Measurements from ENCODE around the gene TMEM120B.

TMEM120B gene

GRCh38 chr12:121804417-121805111, 92.0 kb downstream of the TMEM120B start:
- peak; percentile 70 for DNase-seq (ENCODE audit: low spot score)

DNA sequence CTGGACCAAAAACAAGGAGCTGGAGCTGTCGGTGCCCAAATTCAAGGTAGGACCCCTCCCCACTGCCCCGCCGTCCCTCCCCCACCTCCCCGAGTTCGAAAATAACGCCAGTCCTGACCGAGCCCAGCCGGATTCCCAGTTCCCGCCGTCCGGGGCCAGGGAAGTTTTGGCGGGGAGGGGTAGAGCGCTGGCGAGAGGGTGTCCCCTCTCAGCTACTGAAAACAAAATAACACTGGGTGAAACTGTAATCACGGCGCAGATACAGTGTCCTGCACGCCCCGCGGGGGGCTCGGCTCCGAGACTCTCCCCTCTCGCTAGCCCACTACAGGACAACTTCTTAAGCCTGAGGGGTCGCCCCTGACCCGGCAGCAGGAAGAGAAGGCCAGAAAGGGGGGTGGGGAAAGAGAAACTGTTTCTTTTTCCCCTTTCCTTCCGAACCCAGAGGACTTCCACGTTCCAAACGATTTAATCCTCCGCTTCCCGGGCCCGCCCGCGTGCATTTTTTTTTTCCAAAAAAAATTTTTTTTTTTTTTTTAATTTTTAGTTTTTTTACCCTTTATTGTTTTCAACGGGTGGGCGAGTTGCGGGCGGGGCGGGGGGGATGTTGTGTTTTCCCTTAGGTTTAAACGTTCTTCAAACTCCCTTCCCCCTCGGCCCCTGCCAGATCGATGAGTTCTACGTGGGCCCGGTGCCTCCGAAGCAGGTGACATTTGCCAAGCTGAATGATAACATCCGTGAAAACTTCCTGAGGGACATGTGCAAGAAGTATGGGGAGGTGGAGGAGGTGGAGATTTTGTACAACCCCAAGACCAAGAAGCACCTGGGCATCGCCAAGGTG, 92.8 kb downstream of the TMEM120B start:
- DNase-seq (ENCODE audit: low spot score) = peak; percentile 8

- no peak for DNase-seq (ENCODE audit: low spot score)
Observed at GRCh38 chr12:121806009-121806545, 93.5 kb downstream of the TMEM120B start.

- DNase-seq (ENCODE audit: low spot score) = peak; percentile 45
Observed at GRCh38 chr12:121806546-121807423, 94.2 kb downstream of the TMEM120B start.

DNA sequence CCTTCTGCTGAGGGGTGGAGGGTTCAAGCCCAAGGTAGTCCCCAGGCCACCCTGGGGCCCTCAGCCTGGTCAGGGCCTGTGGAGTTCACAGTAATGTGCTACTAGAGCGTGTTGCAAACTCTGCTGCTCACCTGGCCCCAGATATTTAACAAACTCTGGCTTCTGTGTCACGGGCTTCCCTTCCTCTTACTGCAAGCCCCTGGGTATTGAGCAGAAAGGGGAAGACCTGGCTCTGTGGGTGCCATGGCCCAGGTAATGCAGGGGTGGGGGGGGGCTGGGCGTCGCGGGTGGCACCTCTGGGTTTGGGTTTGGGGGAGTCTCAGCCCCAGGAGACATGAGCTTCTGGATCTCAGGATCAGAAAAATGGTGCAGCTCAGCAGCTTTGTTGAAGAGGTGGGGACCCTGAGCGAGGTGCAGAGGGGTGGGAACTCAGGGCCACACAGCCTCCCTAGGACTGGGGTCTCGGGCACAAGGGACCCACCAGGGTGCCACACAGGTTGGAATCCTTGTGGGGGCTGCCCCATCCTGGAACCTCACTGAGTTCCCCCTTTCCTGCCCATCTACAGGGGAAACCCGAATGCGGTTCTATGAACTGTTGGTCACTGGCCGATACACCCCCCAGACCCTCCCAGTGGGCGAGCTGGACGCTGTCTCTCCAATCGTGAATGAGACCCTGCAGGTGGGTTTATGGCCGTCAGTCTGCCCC, 95.2 kb downstream of the TMEM120B start:
- DNase-seq (ENCODE audit: low spot score) = no peak

DNA sequence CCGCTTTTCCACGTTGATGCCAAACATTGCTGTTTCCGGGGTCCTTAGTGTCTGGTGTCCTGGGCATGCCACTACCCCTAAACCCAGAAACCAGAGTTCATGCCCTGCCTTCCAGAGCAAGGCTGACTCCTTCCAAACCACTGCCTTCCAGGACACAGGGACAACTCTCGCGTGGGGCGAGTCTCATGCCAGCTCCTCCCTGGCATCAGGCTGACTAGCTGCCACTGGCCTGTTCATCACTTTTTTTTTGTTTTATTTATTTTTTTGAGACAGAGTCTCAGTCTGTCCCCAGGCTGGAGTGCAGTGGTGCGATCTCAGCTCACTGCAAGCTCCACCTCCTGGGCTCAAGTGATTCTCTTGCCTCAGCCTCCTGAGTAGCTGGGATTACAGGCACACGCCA, 96.1 kb downstream of the TMEM120B start:
- no peak for DNase-seq (ENCODE audit: low spot score)

- DNase-seq (ENCODE audit: low spot score) = no peak
Observed at GRCh38 chr12:121809712-121810116, 97.2 kb downstream of the TMEM120B start.

- DNase-seq (ENCODE audit: low spot score) = no peak
Observed at GRCh38 chr12:121810234-121810817, 97.8 kb downstream of the TMEM120B start.

GRCh38 chr12:121810833-121811433, 98.4 kb downstream of the TMEM120B start:
- no peak for DNase-seq (ENCODE audit: low spot score)

GRCh38 chr12:121811434-121812319, 99.1 kb downstream of the TMEM120B start:
- DNase-seq (ENCODE audit: low spot score) = peak; percentile 71

DNA sequence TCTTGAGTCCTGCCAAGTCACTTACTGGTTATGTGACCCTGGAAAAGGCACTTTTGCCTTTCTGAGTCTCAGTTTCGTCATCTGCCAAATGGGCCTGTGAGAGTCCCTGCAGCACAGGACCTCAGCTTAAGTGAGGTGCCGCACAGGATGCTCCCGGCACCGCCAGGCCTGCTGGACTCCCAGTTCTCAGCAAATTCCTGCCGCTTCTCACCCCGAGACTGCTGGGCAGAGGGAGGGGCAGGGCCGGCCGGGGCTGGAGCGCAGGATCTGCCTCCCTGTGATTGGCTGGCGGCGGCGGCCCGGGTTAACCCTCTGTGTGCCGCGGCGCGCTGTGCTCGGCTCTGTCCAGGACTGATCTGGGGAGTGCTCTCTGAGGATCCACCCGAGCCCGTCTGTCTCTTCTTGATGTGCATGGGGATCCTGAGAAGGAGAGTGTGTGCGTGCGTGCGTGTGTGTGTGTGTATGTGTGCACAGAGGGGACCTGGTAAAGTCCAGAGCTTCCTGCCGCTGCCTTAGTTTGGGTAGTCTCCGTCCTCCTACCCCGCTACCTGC, 99.8 kb downstream of the TMEM120B start:
- peak; percentile 76 for DNase-seq (ENCODE audit: low spot score)

GRCh38 chr12:121812921-121813896, 100.7 kb downstream of the TMEM120B start:
- no peak for DNase-seq (ENCODE audit: low spot score)

DNA sequence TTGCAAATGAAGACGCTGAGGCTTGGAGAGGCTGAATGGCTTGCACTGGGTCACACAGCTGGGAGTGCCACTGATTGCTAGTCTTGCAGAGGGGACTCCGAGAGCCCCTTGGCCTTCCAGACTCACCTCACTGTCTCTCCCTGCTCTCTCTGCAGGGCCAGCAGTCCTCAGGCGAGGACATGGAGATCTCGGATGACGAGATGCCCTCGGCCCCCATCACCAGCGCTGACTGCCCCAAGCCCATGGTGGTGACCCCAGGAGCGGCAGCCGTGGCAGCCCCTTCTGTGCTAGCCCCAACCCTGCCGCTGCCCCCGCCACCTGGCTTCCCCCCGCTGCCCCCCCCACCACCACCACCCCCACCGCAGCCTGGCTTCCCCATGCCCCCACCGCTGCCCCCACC, 101.4 kb downstream of the TMEM120B start:
- DNase-seq (ENCODE audit: low spot score) = no peak

- no peak for DNase-seq (ENCODE audit: low spot score)
Observed at GRCh38 chr12:121814429-121815119, 102.0 kb downstream of the TMEM120B start.

GRCh38 chr12:121815263-121815662, 102.7 kb downstream of the TMEM120B start:
- no peak for DNase-seq (ENCODE audit: low spot score)

- no peak for DNase-seq (ENCODE audit: low spot score)
Observed at GRCh38 chr12:121816925-121817647, 104.5 kb downstream of the TMEM120B start.

DNA sequence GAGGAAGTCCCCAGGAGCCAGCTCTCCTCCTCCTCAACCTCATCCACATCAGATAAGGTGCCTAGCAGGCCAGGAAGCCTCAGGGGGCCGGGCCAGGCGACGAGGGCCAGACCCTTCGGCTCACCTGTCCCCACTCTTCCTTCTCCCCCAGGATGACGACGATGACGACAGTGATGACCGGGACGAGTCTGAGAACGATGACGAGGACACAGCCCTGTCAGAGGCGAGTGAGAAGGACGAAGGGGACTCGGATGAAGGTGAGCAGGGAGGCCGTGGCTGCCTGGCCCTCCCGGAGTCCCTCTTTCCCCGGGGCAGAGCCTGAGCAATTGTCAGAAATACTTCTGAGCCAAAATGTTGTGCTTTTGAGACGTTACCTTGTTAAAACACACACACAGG, 105.1 kb downstream of the TMEM120B start:
- DNase-seq (ENCODE audit: low spot score) = no peak

All from kidney tubule cell (primary cell).